A673 (cell line): ENCODE measurements around the gene BCL2A1.

ENCODE experiments used
- CTCF ChIP-seq: fragments of 300-800, 200-600 bp; sonication (generic); conservative IDR thresholded peaks from 2 replicates; pipeline ENCODE4 v1.5.1; 2017; ENCODE audit warnings: low read depth, mild to moderate bottlenecking, antibody characterized with exemption, low read length, moderate library complexity, mixed read lengths
- EZH2 ChIP-seq: fragments of 200-600 bp; sonication (generic); IDR thresholded peaks from 2 replicates; pipeline ENCODE4 v1.6.1; 2017; ENCODE audit warnings: borderline replicate concordance, low read depth, mild to moderate bottlenecking, mixed read lengths, antibody characterized with exemption, low read length; ENCODE audit not compliant: poor library complexity, severe bottlenecking

GRCh38 chr15:79943820-79944219, 27.2 kb downstream of the BCL2A1 start:
- TF ChIP-seq EZH2 (no peak), CTCF (no peak)
